ENCODE results near the gene UFD1.

GRCh38 chr22:19498154-19498865 lies 19.3 kb upstream of the UFD1 start:
- TF ChIP-seq CTCF (IDR thresholded peaks at IDR 0.05; ENCODE audit: low read depth, low read length) (no peak), EZH2phosphoT487 (IDR thresholded peaks at IDR 0.05; ENCODE audit: low read depth) (no peak)
